ENCODE measurements around the gene PPP2R2D.

PPP2R2D gene

GRCh38 chr10:131954356-131954965 lies 53.7 kb downstream of the PPP2R2D start:
- DNase-seq = no peak

- no peak for DNase-seq
Measured at GRCh38 chr10:131955591-131956340, 55.0 kb downstream of the PPP2R2D start.

- DNase-seq = no peak
Measured at GRCh38 chr10:131959841-131960240, 59.0 kb downstream of the PPP2R2D start.

- DNase-seq = no peak
Measured at GRCh38 chr10:131960631-131961046, 59.8 kb downstream of the PPP2R2D start.

GRCh38 chr10:131961047-131961776 lies 60.4 kb downstream of the PPP2R2D start:
- no peak for DNase-seq

- DNase-seq = no peak
Measured at GRCh38 chr10:131961777-131962662, 61.2 kb downstream of the PPP2R2D start.

GRCh38 chr10:131963350-131963749 lies 62.5 kb downstream of the PPP2R2D start:
- DNase-seq = no peak

GRCh38 chr10:131963811-131964210 lies 63.0 kb downstream of the PPP2R2D start:
- DNase-seq = no peak

GRCh38 chr10:131964298-131964697 lies 63.5 kb downstream of the PPP2R2D start:
- no peak for DNase-seq

GRCh38 chr10:131968949-131969348 lies 68.1 kb downstream of the PPP2R2D start:
- DNase-seq = no peak

- DNase-seq = no peak
Measured at GRCh38 chr10:131970946-131971345, 70.1 kb downstream of the PPP2R2D start.

GRCh38 chr10:131971591-131971990 lies 70.8 kb downstream of the PPP2R2D start:
- DNase-seq = no peak

GRCh38 chr10:131972474-131973071 lies 71.8 kb downstream of the PPP2R2D start:
- no peak for DNase-seq

GRCh38 chr10:131973160-131973951 lies 72.5 kb downstream of the PPP2R2D start:
- no peak for DNase-seq

GRCh38 chr10:131974034-131974817 lies 73.4 kb downstream of the PPP2R2D start:
- no peak for DNase-seq

- DNase-seq = no peak
Measured at GRCh38 chr10:131975003-131975402, 74.2 kb downstream of the PPP2R2D start.

GRCh38 chr10:131975796-131976195 lies 75.0 kb downstream of the PPP2R2D start:
- DNase-seq = no peak

GRCh38 chr10:131977323-131978096 lies 76.7 kb downstream of the PPP2R2D start:
- DNase-seq = no peak

GRCh38 chr10:131978366-131978765 lies 77.6 kb downstream of the PPP2R2D start:
- DNase-seq = no peak

- DNase-seq = no peak
Measured at GRCh38 chr10:131978851-131979250, 78.0 kb downstream of the PPP2R2D start.
